RWPE1 (cell line): ENCODE measurements around the gene EXT2.

ENCODE experiments used
- CTCF ChIA-PET: fragments of 350-600 bp; sonication (Branson Sonifier 250); formaldehyde crosslinking; extraction: SDS; loops from one replicate; lab custom pipeline; 2021; lab: Yijun Ruan, JAX
- POLR2A ChIA-PET: fragments of 400-600 bp; formaldehyde crosslinking; extraction: SDS; loops from one replicate; lab custom pipeline; 2020; ENCODE audit warnings: antibody characterized with exemption; ENCODE audit not compliant: low non-redundant PET; lab: Yijun Ruan, JAX
- DNase-seq: peaks from one replicate; pipeline ENCODE4 v3.0.0; 2012; ENCODE audit warnings: low spot score
- H3K27ac ChIP-seq: fragments of 450-650 bp; 2 replicates; pipeline ENCODE4 v1.5.1; 2017
- CTCF ChIP-seq: fragments of 450-650 bp; conservative IDR thresholded peaks from 2 replicates; pipeline ENCODE4 v1.5.1; 2017; ENCODE audit warnings: low read depth, mild to moderate bottlenecking

EXT2 gene

GRCh38 chr11:44180107-44180506, 84.6 kb downstream of the EXT2 start:
- TF ChIP-seq CTCF, result no peak
- DNase-seq, result no peak
- POLR2A ChIA-PET, result no interaction called here
- H3K27ac ChIP-seq, result no peak overlapping the region
- CTCF ChIA-PET, result interaction anchor here (0.7 kb wide), 1 partner anchor 8 kb away, joined by 5 read pairs; no protein-coding TSS in a partner anchor

GRCh38 chr11:44185522-44185921, 90.0 kb downstream of the EXT2 start:
- no peak overlapping the region for H3K27ac ChIP-seq
- POLR2A ChIA-PET, result no interaction called here
- no peak for DNase-seq
- no peak for TF ChIP-seq CTCF
- CTCF ChIA-PET, result interaction anchor here (0.6 to 0.7 kb wide), 2 partner anchors 76 to 509 kb away, joined by 3 read pairs; no protein-coding TSS in a partner anchor

- TF ChIP-seq CTCF, result no peak
- no peak overlapping the region for H3K27ac ChIP-seq
- ChIA-PET CTCF (interaction anchor here (0.5 to 1.1 kb wide), 4 partner anchors 15 to 637 kb away, joined by 3 to 4 read pairs (median 3); no protein-coding TSS in a partner anchor), POLR2A (no interaction called here)
- DNase-seq, result no peak
Observed at GRCh38 chr11:44186321-44186930, 90.9 kb downstream of the EXT2 start.

GRCh38 chr11:44188643-44189042, 93.2 kb downstream of the EXT2 start:
- POLR2A ChIA-PET, result no interaction called here
- CTCF ChIA-PET, result interaction anchor here (0.6 kb wide), 1 partner anchor 9 kb away, joined by 5 read pairs; no protein-coding TSS in a partner anchor
- no peak for DNase-seq
- no peak overlapping the region for H3K27ac ChIP-seq
- TF ChIP-seq CTCF, result no peak

- DNase-seq, result no peak
- no peak for TF ChIP-seq CTCF
- H3K27ac ChIP-seq, result no peak overlapping the region
- ChIA-PET POLR2A (no interaction called here), CTCF (interaction anchor here (1.0 kb wide), 1 partner anchor 8 kb away, joined by 3 read pairs; no protein-coding TSS in a partner anchor)
Observed at GRCh38 chr11:44189986-44190882, 94.8 kb downstream of the EXT2 start.

GRCh38 chr11:44190883-44191230, 95.4 kb downstream of the EXT2 start:
- CTCF ChIA-PET, result interaction anchor here (0.6 kb wide), 1 partner anchor 98 kb away, joined by 4 read pairs; no protein-coding TSS in a partner anchor
- no peak for TF ChIP-seq CTCF
- no peak overlapping the region for H3K27ac ChIP-seq
- POLR2A ChIA-PET, result no interaction called here
- no peak for DNase-seq
